Activated naive CD8-positive, alpha-beta T cell treated with anti-CD3 and anti-CD28 coated beads, Interleukin-2, amount 10 ng/mL, durations not matched to agents 7 days and 5 days (primary cell): ENCODE data around the gene CYTH2. TPM values are rescaled to one million over a fixed set of nuclear protein-coding genes. Genes with fewer than 3 reads are reported as not detected.

Source experiments
- ATAC-seq: fragments of 150-1000 bp; cut with Tn5 transposase; one replicate; pipeline ENCODE4 v1.10.0; 2021; ENCODE audit warnings: low read depth, moderate library complexity
- POLR2A ChIA-PET: fragments of 350-600 bp; sonication (Branson Sonifier 250); formaldehyde crosslinking; loops from one replicate; lab custom pipeline; 2021; ENCODE audit warnings: antibody characterized with exemption; lab: Charles Lee
- DNase-seq: peaks from one replicate; pipeline ENCODE4 v3.0.0; 2021
- H3K27ac Mint-ChIP-seq: one replicate; pipeline ENCODE4 v1.8.0; 2022; ENCODE audit warnings: mild to moderate bottlenecking, mixed read lengths
- H3K27me3 Mint-ChIP-seq: one replicate; pipeline ENCODE4 v1.8.0; 2022; ENCODE audit warnings: mild to moderate bottlenecking, moderate library complexity, mixed read lengths
- H3K36me3 Mint-ChIP-seq: one replicate; pipeline ENCODE4 v1.8.0; 2021; ENCODE audit warnings: mild to moderate bottlenecking, mixed read lengths
- H3K4me1 Mint-ChIP-seq: one replicate; pipeline ENCODE4 v1.8.0; 2021; ENCODE audit warnings: mixed read lengths
- H3K4me3 Mint-ChIP-seq: one replicate; pipeline ENCODE4 v1.8.0; 2022; ENCODE audit warnings: mild to moderate bottlenecking, moderate library complexity, mixed read lengths
- H3K9me3 Mint-ChIP-seq: one replicate; pipeline ENCODE4 v1.8.0; 2021; ENCODE audit warnings: mixed read lengths
- total RNA-seq, 2 experiments: library from RNA; stranded (reverse); gene quantifications; one replicate each; pipeline ENCODE4 v1.2.3, GENCODE V29; 2021

Gene CYTH2
- total RNA-seq, 2 experiments from 2014 or later = 57.6 to 59.1 TPM

DNA sequence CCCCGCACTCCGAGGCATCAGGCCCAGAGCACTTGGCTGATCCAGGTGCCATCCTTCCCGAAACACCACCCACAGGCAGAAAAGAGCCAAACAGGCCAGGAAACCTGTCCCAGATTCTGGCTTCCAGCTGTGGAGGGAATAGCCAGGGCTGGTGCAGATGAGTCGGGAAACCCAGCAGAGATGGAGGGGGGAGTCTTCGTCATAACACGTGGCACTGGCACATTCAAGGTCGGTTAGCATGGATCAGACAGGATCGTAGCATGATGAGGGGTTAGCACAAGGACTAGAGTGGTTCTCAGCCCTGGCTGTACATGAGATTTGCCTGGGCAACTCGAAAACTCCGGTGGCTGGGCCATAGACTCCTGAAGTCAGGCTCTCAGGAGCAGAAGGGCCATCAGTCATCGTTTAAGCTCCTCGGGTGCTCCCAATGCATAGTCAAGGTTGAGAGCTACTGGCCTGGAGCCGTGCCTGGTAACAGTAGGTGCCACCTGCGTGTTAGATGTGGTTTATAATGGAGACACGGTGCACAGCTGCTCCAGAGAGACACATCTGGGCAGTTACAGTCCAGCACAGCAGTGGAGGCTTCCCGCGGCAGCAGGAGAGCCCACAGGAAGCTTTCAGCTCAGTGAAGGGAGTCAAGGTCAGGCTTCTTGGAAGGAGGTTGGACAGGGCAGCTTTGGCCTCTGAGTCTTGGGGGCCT is 6.3 kb downstream of the CYTH2 start:
- peaks cover 19% of the 10 kb centered on the region for H3K36me3 Mint-ChIP-seq
- no peak for DNase-seq
- H3K27ac Mint-ChIP-seq = peak overlapping the region; percentile 52
- H3K4me1 Mint-ChIP-seq = peaks cover 14% of the 10 kb centered on the region
- H3K27me3 Mint-ChIP-seq = no peaks in the 10 kb centered on the region
- H3K9me3 Mint-ChIP-seq = no peaks in the 10 kb centered on the region
- no peak for ATAC-seq
- no peak overlapping the region for H3K4me3 Mint-ChIP-seq
- POLR2A ChIA-PET = no interaction called here

DNA sequence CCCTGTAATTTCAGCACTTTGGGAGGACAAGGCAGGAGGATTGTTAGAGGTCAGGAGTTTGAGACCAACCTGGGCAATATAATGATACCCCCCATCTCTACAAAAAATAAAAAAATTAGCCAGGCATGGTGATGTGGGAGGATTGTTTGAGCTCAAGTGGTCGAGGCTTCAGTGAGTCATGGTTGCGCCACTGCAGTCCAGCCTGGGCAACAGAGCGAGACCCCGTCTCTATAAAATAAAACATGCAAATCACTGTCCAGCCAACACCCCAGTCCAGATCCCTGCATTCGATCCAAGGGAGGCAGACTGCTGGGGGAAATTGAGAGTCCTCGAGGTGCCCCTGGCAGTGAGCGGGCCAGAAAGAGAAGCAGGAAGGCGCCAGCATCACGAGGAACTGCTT is 7.0 kb downstream of the CYTH2 start:
- H3K36me3 Mint-ChIP-seq = peaks cover 16% of the 10 kb centered on the region
- H3K27ac Mint-ChIP-seq = no peak overlapping the region
- no peak for DNase-seq
- no peaks in the 10 kb centered on the region for H3K9me3 Mint-ChIP-seq
- POLR2A ChIA-PET = no interaction called here
- H3K4me1 Mint-ChIP-seq = peaks cover 18% of the 10 kb centered on the region
- H3K4me3 Mint-ChIP-seq = no peak overlapping the region
- ATAC-seq = no peak
- H3K27me3 Mint-ChIP-seq = no peaks in the 10 kb centered on the region

DNA sequence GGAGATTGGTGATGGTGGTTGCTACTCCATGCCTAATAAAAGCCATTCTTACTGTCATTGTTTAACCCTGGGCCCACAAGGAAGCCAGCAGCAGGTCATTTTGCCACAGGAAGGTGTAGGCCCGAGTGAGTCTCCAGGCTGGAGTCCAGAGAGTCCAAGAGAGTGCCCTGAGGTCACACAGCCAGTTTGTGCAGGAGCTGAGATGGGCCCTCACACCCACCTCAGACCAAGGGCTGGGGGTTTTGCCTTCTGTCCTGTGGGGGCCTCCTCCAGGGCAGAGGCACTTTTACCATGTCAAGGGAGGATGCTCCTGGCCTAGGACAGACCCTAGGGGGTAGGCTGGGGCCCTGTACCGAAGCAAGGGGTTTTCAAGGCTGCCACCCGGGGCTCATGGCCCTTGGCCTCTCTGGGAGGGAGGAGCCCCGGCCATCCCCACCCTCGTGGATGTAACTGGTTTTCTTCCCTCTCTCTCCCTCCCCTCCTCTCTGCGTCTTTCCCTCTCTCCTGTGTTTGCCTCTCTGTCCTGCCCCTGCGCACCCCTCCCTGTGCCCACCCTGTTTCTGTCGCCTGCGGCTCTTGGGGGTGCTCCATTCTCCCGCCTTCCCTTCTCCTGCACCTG is 8.0 kb downstream of the CYTH2 start:
- ATAC-seq (no peak), DNase-seq (no peak)
- no peak overlapping the region for H3K4me3 Mint-ChIP-seq
- POLR2A ChIA-PET = no interaction called here
- peaks cover 21% of the 10 kb centered on the region for H3K4me1 Mint-ChIP-seq
- no peaks in the 10 kb centered on the region for H3K9me3 Mint-ChIP-seq
- no peak overlapping the region for H3K27ac Mint-ChIP-seq
- H3K36me3 Mint-ChIP-seq = peaks cover 12% of the 10 kb centered on the region
- no peaks in the 10 kb centered on the region for H3K27me3 Mint-ChIP-seq

DNA sequence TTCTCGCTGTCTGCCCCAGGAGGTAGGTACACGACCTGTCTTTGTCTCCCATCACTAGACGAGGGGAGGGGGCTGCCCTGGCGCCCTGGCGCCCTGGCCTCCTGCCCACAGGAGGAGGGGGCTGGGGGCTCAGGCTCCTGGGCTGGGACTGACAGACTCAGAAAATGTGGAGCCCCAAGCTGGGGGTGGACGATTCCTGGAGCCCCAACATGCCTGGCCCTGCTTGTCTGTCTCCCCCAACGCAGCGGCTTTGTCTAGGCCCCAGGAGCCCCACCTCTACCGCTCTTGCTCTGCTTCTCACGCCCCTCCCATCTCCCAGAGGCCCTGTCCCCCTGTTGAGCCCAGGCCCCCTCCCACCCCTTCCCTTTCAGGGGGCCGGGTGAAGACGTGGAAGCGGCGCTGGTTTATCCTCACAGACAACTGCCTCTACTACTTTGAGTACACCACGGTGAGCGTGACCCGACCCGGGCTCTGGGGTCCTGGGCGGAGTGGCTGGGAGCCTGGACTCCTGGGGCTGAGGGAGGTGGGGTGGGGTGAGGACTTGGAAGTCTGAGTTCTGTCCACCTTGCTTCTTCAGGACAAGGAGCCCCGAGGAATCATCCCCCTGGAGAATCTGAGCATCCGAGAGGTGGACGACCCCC is 8.6 kb downstream of the CYTH2 start:
- peaks cover 20% of the 10 kb centered on the region for H3K4me1 Mint-ChIP-seq
- no peak overlapping the region for H3K27ac Mint-ChIP-seq
- ATAC-seq (no peak), DNase-seq (no peak)
- H3K27me3 Mint-ChIP-seq = no peaks in the 10 kb centered on the region
- peaks cover 8% of the 10 kb centered on the region for H3K36me3 Mint-ChIP-seq
- no peak overlapping the region for H3K4me3 Mint-ChIP-seq
- no peaks in the 10 kb centered on the region for H3K9me3 Mint-ChIP-seq
- POLR2A ChIA-PET = interaction anchor here (0.7 kb wide), 1 partner anchor 8 kb away, joined by 3 read pairs; no protein-coding TSS in a partner anchor

DNA sequence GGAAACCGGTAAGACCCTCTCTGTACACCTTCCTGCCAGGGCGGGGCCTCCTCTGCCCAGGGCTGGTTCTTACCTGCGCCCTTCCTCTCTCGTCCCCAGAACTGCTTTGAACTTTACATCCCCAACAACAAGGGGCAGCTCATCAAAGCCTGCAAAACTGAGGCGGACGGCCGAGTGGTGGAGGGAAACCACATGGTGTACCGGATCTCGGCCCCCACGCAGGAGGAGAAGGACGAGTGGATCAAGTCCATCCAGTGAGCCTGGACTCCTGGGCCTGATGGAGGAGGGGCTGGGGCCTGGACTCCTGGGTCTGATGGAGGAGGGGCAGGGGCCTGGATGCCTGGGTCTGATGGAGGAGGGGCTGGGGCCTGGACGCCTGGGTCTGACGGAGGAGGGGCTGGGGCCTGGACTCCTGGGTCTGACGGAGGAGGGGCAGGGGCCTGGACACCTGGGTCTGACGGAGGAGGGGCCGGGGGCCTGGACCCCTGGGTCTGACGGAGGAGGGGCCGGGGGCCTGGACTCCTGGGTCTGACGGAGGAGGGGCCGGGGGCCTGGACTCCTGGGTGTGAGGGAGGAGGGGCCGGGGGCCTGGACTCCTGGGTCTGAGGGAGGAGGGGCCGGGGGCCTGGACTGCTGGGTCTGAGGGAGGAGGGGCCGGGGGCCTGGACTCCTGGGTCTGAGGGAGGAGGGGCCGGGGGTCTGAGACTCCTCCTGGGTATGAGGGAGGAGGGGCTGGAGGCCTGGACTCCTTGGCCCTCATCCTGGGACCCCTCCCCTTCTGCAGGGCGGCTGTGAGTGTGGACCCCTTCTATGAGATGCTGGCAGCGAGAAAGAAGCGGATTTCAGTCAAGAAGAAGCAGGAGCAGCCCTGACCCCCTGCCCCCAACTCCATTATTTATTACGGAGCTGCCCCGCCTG is 9.4 kb downstream of the CYTH2 start:
- H3K27me3 Mint-ChIP-seq = no peaks in the 10 kb centered on the region
- POLR2A ChIA-PET = interaction anchor here (0.7 to 2.6 kb wide), 2 partner anchors 9 to 11 kb away, joined by 3 to 12 read pairs; no protein-coding TSS in a partner anchor
- no peak overlapping the region for H3K4me3 Mint-ChIP-seq
- DNase-seq = no peak
- no peak for ATAC-seq
- peaks cover 20% of the 10 kb centered on the region for H3K4me1 Mint-ChIP-seq
- peaks cover 7% of the 10 kb centered on the region for H3K36me3 Mint-ChIP-seq
- no peak overlapping the region for H3K27ac Mint-ChIP-seq
- H3K9me3 Mint-ChIP-seq = no peaks in the 10 kb centered on the region

DNA sequence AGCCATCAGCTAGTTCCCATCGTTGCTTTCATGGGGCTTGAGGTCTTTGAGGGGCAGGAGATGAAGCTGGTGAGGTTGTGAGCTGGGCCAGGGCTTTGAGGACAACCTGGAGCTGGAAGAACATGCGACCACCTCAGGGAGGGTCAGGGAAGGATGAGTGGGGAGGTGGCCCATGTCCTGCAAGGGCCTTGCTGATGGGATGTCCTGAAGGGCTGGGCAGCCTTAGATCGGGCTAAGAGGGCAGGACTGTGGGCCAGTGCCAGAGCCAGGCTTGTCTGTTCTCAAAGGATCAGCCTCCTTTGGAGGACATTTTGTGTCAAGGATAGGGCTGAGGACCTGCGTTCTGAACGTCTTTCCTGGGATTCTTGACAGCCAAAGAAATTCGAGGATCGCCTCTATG is 10.5 kb downstream of the CYTH2 start:
- H3K4me3 Mint-ChIP-seq = peak overlapping the region; percentile 18
- H3K36me3 Mint-ChIP-seq = peaks cover 6% of the 10 kb centered on the region
- no peaks in the 10 kb centered on the region for H3K9me3 Mint-ChIP-seq
- POLR2A ChIA-PET = interaction anchor here (0.9 to 3.3 kb wide), 4 partner anchors 9 to 155 kb away, joined by 3 to 20 read pairs (median 8); partner anchors contain the start of gene EMP3
- peak overlapping the region; percentile 89 for H3K27ac Mint-ChIP-seq
- H3K4me1 Mint-ChIP-seq = peaks cover 20% of the 10 kb centered on the region
- H3K27me3 Mint-ChIP-seq = no peaks in the 10 kb centered on the region
- DNase-seq = no peak
- ATAC-seq = no peak

DNA sequence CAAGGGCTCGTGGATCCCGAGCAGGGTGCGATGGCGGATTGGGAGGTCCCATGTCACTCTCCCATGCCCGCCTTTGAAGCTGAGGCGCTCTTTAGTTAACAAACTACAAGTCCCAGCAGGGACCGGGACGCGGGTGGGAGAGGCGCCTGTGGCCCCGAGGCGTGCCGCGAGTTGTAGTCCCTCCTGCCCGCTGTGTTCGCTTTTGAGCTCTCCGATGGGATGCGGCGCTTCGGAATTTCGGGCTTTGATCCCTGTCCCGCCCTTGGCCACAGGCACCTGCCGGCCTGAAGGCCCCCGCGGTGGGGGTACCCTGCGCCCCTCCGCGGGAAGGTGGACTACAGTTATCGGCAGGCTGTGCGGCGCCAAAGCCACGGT is 11.0 kb downstream of the CYTH2 start:
- no peak for DNase-seq
- Mint-ChIP-seq H3K27ac (peak overlapping the region; percentile 89), H3K36me3 (peaks cover 5% of the 10 kb centered on the region), H3K4me1 (peaks cover 20% of the 10 kb centered on the region), H3K27me3 (no peaks in the 10 kb centered on the region), H3K4me3 (peak overlapping the region; percentile 80), H3K9me3 (no peaks in the 10 kb centered on the region)
- POLR2A ChIA-PET = interaction anchor here (0.9 to 3.3 kb wide), 5 partner anchors 10 to 155 kb away, joined by 3 to 20 read pairs (median 9); partner anchors contain the start of gene EMP3
- peak; percentile 19 for ATAC-seq

DNA sequence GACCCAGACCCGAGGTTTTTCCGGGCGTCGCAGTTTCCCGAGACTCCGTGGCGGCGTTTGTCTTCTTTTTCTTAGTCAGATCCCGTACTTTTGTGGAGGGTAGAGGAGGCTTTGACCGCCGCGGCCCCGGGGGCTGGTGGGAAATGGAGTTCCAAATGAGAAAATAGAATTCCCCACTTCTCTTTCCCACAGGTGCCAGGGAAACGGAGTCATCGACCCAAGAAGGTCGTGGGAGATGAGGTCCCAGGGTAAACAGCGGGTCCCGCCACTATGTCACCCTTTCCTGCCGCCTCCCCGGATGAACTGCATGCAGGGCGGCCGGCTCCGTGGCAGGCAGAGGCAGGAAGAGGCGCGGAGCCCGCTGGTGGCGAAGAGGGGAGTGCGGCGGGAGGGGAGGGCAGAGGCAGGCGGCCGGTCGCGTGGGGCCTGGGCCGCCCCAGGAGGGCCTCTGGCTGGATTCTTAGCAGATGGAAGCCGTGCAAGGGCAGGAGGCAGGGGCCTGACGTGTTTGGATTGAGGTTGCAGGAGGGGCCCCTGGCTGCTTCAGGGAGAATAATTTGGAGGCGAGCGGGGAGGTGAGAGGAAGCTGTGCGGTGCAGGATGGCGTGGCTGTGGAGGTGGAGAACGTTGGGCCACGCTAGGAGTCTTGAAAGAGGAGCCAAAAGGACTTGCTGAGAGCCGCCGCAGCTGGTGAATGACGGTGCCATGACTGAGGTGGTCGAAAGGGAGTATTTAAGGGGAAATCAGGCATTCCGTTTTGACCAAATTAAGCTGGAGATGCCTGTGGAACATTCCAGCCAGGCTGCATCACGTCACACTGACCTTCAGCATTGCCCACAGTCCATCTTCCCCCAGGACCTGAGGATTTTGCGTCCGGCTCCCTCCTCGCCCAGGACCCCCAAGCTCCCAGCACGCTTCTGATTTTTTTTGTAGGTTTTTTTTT is 11.7 kb downstream of the CYTH2 start:
- H3K4me1 Mint-ChIP-seq = peaks cover 20% of the 10 kb centered on the region

DNA sequence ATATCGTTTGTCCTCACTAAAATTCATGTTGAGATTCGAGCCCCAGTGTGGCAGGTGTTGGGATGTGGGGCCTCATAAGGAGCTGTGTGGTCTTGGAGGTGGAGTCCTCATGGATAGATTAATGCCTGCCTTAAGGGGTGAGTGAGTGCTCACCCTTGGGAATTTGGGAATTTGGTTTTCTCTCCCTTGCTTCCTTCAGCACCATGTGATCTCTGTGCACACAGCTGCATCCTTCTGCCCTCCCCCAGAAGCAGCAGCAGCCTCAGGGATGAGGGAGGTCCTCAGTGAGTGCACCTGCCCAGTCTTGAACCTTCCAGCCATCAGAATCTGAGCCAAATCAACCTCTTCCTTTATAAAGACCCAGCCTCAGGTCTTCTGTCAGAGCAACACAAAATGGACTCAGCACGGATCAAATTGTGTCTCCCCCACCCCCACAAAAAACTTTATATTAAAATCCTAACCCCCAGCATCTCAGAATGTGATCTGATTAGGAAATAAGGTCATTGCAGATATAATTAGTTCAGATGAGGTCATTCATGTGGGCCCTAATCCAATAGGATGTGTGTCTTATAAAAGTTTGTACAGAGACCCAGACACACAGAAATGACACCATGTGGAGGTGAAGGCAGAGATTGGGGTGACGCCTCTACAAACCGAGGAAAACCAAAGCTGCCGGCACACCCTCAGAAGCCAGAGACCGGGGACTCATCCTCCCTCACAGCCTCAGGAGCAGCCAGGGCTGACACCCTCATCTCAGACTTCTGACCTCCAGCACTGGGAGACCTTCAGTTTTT is 12.9 kb downstream of the CYTH2 start:
- no peaks in the 10 kb centered on the region for H3K9me3 Mint-ChIP-seq
- DNase-seq (no peak), ATAC-seq (no peak)
- H3K4me1 Mint-ChIP-seq = peaks cover 20% of the 10 kb centered on the region
- peaks cover 2% of the 10 kb centered on the region for H3K36me3 Mint-ChIP-seq
- no peaks in the 10 kb centered on the region for H3K27me3 Mint-ChIP-seq
- peak overlapping the region; percentile 52 for H3K27ac Mint-ChIP-seq
- POLR2A ChIA-PET = interaction anchor here (1.1 to 3.3 kb wide), 3 partner anchors 11 to 222 kb away, joined by 6 to 20 read pairs (median 9); no protein-coding TSS in a partner anchor
- peak overlapping the region; percentile 80 for H3K4me3 Mint-ChIP-seq

More for the DNA sequence above, 11.7 kb downstream of the CYTH2 start:
- DNase-seq = peak; percentile 82
- ATAC-seq = peak; percentile 90
- Mint-ChIP-seq H3K27me3 (no peaks in the 10 kb centered on the region), H3K4me3 (peak overlapping the region; percentile 80), H3K36me3 (peaks cover 2% of the 10 kb centered on the region), H3K27ac (peak overlapping the region; percentile 89), H3K9me3 (no peaks in the 10 kb centered on the region)
- POLR2A ChIA-PET = interaction anchor here (0.9 to 3.3 kb wide), 7 partner anchors 9 to 224 kb away, joined by 3 to 20 read pairs (median 6); partner anchors contain the start of gene EMP3

DNA sequence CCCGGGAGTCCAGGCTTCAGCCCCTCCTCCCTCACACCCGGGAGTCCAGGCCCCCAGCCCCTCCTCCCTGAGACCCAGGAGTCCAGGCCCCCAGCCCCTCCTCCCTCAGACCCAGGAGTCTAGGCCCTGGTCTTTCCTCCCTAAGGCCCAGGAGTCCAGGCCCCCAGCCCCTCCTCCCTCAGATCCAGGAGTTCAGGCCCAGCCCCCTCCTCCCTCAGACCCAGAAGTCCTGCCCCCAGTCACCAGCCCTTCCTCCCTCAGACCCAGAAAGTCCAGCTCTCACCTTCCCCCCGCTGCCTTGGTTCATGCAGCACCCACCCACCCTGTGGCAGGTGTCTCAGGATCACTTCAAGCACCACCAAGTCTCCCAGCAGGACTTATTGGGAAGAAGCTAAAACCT is 14.1 kb downstream of the CYTH2 start:
- H3K27me3 Mint-ChIP-seq = no peaks in the 10 kb centered on the region
- H3K4me1 Mint-ChIP-seq = peaks cover 20% of the 10 kb centered on the region
- POLR2A ChIA-PET = interaction anchor here (0.6 kb wide), 1 partner anchor 23 kb away, joined by 3 read pairs; no protein-coding TSS in a partner anchor
- no peak overlapping the region for H3K4me3 Mint-ChIP-seq
- H3K36me3 Mint-ChIP-seq = peaks cover 2% of the 10 kb centered on the region
- DNase-seq = no peak
- no peak overlapping the region for H3K27ac Mint-ChIP-seq
- ATAC-seq = no peak
- H3K9me3 Mint-ChIP-seq = no peaks in the 10 kb centered on the region

DNA sequence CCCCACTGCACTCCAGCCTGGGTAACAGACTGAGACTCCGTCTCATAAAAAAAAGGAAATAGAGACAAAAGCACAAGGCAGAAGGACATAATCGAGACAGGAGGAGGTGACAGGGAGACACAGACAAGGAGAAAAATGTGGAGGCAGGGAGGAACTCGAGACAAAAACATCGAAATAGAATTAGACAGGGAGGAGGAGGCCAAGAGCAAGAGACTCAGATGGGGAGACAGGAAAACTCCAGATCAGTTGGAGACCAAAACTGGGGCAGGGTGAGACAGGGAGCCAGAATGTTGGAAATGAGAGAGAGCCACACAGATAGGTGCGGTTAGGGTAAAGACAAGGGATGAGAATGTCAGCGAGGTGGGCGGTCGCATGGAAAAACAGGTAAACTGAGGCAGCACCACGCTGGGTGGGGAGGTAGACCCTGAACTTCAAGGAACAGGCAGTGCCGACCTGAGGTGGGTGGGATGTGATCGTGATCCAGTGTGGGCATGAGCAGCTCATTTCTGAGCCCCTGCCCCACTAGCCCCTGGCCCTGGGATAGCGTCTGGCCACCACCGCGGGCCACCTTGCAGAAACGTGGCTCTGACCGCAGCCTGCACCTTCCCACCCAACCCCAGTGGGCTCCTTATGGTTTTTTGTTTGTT is 15.2 kb downstream of the CYTH2 start:
- DNase-seq = no peak
- no peaks in the 10 kb centered on the region for H3K9me3 Mint-ChIP-seq
- no peak overlapping the region for H3K27ac Mint-ChIP-seq
- H3K4me1 Mint-ChIP-seq = peaks cover 20% of the 10 kb centered on the region
- peaks cover 2% of the 10 kb centered on the region for H3K36me3 Mint-ChIP-seq
- no peak overlapping the region for H3K4me3 Mint-ChIP-seq
- no peak for ATAC-seq
- no peaks in the 10 kb centered on the region for H3K27me3 Mint-ChIP-seq
- POLR2A ChIA-PET = interaction anchor here (0.6 kb wide), 1 partner anchor 22 kb away, joined by 3 read pairs; no protein-coding TSS in a partner anchor
